Stimulated activated CD8-positive, alpha-beta memory T cell treated with anti-CD3 and anti-CD28 coated beads, Interleukin-12 subunit alpha, Interleukin-12 subunit beta, amount 100 ng/mL, for 24 hours (primary cell): ENCODE measurements around the gene SLC34A2.
"Not testable (repeated sequence)": the region's sequence is repeated elsewhere in the genome, so short reads cannot be mapped to it uniquely, and the experiment has no call there.

Source experiments
- DNase-seq: peaks from one replicate; pipeline ENCODE4 v3.0.0-alpha.2; 2020; ENCODE audit errors: extremely low read depth

Gene SLC34A2

DNA sequence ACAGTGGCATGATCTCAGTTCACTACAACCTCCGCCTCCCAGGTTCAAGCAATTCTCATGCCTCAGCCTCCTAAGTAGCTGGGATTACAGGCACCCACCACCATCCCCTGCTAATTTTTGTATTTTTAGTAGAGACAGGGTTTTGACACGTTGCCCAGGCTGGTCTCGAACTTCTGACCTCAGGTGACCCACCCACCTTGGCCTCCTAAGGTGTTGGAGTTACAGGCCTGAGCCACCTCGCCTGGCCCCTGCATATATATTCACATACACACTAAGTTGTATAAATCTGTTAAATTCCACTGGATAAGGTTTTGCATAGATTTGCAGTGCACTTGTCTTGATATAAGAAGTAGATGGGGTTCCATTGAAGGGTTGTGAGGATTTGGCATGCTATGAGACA, 5.8 kb downstream of the SLC34A2 start:
- DNase-seq, result not testable (repeated sequence)

DNA sequence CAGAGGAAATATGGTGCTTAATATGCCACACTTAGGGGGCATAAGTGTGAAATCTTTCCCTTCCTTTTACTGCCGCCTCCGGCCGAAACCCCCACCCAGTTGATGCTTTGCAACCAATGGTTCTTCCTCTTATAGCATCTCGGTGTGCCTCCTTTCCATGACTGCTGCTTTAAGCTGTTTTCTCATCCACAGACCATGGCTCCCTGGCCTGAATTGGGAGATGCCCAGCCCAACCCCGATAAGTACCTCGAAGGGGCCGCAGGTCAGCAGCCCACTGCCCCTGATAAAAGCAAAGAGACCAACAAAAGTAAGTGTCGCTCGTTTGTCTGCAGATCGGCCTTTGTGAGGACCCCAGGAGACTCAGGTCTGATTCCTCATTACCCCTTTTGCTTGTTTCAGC, 6.7 kb downstream of the SLC34A2 start:
- no peak for DNase-seq

DNA sequence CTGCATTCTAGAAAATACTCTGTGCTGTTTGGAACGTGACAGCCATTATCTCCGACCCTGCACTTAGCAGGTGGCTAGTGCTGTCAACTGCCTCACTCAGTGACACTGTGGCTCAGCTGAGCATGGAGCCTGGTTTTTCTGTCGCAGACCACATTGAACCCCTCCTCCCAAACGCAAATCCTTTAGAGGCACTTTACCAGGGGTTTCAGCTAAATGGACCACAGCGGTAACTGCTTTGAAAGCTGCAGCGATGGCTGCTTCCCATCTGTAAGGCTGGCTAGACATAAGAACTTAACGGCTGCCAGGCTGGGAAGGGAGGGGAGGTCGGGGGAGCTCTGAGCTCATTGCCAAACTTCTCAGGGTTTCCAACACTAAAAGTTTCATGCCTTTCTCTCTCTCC, 8.1 kb downstream of the SLC34A2 start:
- no peak for DNase-seq

DNA sequence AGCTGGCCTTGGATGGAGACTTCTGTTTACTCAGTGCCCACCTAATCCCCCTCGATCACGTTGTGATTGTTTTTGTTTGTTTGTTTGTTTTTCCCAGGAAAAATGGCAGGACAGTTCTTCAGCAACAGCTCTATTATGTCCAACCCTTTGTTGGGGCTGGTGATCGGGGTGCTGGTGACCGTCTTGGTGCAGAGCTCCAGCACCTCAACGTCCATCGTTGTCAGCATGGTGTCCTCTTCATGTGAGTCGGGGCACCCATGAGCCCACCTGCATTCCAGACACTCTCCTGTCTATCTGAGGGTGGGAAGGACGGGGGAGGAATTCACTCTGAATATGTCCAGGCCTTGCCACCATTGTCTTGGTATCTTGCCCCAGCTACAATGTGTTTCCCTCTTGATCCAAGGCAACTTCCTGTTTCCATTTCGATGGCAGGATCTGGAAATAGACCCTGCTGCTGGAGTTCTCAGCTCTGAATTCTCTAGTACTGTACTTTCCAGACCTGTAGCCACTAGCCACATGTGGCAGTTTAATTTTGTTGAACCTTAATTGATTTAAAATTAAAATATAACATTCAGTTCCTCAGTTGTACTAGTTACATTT, 10.5 kb downstream of the SLC34A2 start:
- DNase-seq, result no peak

DNA sequence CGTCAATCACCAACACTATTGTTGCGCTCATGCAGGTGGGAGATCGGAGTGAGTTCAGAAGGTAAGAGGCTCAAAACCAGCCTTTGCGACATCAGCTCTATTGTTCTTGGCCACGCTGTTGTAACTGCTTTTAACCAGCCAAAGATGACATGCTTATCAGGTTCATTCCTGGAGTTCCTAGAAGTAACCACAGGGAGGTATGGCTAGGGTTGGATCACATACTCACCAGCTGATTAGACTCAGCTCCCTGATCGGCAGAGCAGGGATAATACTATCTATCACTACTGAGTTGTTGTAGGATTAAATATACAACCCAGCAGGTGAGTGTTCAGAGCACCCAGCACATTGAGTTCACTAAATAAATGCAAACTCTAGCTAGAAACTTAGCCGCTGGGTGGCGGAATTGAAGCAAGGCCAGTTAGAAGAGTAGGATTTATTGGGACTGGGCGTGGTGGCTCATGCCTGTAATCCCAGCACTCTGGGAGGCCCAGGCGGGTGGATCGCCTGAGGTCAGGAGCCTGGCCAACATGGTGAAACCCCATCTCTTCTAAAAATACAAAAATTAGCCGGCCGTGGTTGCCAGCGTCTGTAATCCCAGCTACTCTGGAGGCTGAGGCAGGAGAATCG, 12.4 kb downstream of the SLC34A2 start:
- no peak for DNase-seq

DNA sequence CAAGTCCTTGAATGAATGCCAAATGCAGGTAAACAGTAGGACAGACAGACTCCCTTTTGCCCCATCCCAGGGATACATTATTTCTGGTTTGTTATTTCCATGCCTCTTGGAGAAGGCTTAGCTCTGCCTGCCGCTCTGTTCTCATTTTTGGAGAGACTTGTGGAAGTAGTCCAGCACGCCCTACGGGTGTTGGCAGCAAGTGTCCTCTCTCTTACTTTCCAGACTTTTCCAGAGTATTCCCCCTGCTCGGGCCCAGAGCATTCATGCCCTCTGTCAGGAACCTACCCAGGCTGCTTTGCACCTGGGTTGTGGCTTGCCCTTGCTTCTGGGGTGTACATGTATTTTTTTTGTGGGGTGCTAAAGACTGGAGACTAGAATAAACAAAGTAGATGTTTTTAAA, 15.3 kb downstream of the SLC34A2 start:
- DNase-seq, result no peak

DNA sequence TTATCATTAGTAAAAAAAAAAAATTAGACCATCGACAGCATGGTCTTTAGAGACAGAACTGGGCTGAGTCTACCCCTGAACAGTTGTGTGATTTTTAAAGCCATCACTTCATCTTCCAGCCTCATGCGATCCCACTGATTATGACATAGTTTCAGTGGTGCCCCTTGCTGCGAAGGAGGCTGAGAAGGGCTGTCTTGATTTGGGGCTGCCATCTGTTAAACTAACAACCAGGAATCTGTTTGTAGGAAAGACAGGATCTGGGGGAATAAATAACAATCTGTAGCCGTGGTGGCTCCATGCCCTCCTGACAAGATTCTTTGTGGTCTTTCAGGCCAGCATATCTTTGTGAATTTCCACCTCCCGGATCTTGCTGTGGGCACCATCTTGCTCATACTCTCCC, 17.1 kb downstream of the SLC34A2 start:
- DNase-seq, result no peak

DNA sequence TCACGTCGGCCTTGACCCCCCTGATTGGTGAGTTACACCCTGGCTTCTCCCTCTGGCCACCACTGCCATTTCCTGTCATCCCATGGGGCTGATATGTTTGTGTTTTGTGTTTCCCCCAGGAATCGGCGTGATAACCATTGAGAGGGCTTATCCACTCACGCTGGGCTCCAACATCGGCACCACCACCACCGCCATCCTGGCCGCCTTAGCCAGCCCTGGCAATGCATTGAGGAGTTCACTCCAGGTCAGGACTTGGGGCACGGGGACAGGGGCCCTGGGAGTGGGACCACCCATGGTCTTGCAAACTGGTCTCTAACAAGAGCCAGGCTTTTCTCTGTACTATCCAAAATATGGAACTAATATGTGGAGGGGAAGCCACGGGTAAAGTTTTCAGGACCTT, 18.7 kb downstream of the SLC34A2 start:
- no peak for DNase-seq

DNA sequence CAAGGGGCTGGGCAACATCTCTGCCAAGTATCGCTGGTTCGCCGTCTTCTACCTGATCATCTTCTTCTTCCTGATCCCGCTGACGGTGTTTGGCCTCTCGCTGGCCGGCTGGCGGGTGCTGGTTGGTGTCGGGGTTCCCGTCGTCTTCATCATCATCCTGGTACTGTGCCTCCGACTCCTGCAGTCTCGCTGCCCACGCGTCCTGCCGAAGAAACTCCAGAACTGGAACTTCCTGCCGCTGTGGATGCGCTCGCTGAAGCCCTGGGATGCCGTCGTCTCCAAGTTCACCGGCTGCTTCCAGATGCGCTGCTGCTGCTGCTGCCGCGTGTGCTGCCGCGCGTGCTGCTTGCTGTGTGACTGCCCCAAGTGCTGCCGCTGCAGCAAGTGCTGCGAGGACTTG, 20.6 kb downstream of the SLC34A2 start:
- DNase-seq, result no peak

DNA sequence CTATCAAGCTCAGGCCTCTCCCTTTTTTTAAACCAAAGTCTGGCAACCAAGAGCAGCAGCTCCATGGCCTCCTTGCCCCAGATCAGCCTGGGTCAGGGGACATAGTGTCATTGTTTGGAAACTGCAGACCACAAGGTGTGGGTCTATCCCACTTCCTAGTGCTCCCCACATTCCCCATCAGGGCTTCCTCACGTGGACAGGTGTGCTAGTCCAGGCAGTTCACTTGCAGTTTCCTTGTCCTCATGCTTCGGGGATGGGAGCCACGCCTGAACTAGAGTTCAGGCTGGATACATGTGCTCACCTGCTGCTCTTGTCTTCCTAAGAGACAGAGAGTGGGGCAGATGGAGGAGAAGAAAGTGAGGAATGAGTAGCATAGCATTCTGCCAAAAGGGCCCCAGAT, 21.5 kb downstream of the SLC34A2 start:
- no peak for DNase-seq

DNA sequence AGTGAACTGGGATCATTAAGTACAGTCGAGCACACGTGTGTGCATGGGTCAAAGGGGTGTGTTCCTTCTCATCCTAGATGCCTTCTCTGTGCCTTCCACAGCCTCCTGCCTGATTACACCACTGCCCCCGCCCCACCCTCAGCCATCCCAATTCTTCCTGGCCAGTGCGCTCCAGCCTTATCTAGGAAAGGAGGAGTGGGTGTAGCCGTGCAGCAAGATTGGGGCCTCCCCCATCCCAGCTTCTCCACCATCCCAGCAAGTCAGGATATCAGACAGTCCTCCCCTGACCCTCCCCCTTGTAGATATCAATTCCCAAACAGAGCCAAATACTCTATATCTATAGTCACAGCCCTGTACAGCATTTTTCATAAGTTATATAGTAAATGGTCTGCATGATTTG, 22.3 kb downstream of the SLC34A2 start:
- no peak for DNase-seq

DNA sequence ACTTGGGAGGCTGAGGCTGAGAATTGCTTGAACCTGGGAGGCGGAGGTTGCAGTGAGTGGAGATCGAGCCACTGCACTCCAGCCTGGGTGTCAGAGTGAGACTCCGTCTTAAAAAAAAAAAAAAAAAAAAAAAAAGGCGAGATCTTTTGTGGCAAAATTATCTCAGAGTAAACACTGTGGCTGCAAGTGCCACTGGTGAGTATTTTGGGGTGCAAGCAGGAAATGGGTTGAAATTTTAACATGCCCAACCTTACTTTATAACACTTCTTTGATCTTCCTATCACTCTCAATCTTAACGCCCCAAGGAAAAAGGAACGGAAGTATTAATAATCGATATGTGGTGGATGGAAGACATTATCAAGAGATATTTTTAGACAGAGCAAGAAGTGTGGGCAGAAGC, 32.1 kb downstream of the SLC34A2 start:
- no peak for DNase-seq

DNA sequence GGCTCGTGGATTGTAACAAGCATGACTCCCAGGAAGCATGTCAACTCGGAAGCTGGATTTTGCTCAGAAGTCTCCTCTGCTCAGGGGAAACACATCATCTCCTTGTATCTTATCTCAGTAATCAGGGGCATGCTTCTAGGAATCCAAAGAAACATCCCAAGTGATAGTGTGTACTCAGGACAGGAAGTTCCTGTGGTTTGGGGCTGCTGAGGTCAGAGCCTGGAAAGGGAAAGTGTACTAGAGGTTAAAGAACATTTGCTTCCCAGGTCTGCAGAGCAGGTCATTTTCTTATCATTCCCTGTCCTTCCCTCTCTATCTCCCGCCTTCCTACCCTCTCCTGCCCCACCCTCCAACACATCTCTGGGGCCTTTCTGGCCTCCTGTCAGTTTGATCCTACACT, 38.8 kb downstream of the SLC34A2 start:
- no peak for DNase-seq

DNA sequence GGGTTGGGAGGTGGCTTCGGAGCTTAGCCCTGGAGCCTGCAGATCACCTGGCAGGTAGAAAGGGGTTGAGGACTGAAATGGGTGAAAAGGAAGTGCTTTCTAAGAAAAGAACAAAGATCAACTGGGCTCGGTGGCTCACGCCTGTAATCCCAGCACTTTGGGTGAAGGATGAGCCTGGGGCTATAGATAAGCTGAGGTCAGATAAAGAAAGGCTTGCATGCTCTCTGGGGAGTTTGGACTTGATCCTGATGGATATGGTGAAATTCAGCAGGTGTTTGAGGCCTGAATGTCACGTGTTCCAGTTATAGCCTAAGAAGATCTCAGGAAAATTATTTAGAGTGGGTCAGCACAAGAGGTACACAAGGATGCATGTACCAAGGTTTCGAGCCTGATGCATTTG, 40.8 kb downstream of the SLC34A2 start:
- no peak for DNase-seq

DNA sequence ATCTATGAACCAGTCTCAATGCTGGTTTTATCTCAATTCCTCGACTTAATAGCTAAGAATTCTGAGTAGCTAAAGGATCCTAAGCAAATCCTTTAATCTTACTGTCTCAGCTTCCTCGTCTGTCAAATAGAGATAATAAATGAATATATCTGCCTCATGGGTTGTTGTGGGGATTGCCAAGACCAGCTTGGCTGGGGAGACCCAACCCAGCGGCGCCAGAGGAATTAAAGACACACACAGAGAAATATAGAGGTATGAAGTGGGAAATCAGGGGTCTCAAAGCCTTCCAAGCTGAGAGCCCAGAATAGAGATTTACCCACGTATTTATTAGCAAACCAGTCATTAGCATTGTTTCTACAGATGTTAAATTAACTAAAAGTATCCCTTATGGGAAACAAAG, 41.9 kb downstream of the SLC34A2 start:
- no peak for DNase-seq

DNA sequence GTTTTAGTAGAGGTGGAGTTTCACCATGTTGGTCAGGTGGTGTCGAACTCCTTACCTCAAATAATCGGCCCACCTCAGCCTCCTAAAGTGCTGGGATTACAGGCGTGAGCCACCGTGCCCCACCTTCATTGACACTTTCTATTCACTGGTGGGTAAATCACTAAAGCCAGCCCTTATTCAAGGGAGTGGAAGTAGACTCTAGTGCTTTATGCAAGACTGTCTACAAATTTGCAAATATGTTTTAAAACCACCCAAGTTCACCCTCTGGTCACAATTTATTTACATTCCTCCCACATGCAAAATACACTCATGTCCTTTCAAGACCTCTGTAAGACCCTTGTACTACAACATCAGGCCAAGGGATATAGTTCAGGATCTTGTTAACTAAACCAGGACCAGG, 45.0 kb downstream of the SLC34A2 start:
- no peak for DNase-seq

DNA sequence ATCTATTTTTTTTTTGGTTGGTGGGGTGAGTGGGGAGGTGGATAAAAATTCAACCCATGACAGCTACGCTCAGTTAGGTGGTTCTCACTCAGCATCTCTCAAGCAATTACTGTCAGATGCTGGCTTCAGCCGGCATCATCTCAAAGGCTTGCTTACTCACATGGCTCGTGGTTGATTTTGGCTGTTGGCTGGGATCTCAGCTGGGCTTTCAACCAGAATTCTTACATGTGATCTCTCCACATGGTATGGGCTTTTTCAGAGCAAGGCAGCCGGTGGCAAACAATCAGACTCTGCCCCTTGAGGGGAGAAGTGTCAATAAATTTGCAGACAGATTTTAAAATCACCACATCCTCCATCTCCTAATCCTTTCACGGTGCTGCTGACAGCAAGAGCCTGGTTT, 47.2 kb downstream of the SLC34A2 start:
- DNase-seq, result no peak

DNA sequence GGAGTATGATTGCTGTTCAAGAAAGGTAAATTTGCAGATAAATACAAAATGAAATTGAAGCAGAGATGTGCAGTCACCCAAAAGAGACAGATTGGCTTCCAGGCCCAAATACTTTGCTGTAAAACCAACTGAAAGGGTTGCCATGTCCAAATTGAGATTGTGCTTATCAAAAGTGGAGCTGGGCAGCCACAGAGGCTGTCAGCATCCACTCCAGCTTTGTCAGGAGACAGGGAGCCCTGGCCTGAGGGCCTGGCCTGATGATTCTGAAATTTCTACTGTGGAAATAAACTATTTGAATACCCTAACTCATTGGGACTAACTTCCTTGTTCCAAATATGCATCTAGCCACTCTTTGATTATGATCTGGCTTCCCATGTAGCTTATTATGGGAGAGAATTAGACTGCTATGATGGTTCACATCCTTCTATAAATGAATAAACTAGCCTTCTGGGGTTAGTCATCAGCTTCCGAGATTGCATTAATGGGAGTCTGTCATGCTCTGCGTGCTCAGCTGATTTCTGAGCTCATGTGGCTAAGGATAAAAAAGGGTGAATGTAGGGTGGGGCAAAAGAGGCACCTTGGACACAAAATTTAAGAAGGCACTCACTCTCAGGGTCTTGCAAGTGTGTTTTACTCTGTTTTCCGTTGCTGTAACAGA, 48.2 kb downstream of the SLC34A2 start:
- DNase-seq, result no peak

DNA sequence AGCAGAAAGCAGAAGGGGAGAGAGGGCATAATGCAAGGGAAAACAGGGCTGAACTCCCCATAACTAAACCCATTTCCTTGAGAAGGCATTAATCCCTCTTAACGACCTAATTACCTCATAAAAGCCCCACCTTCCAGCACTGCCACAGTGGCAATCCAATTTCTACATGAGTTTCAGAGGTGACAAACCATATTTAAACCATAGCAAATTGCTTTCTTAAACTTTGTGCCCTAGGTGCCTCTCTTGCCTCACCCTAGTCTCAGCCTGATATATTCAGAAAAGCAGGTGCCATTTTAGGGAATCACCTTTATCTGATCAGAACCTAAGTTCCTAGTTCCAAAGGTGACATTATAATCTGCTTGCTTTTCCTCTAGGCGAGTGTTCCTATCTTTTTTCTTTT, 48.9 kb downstream of the SLC34A2 start:
- no peak for DNase-seq

DNA sequence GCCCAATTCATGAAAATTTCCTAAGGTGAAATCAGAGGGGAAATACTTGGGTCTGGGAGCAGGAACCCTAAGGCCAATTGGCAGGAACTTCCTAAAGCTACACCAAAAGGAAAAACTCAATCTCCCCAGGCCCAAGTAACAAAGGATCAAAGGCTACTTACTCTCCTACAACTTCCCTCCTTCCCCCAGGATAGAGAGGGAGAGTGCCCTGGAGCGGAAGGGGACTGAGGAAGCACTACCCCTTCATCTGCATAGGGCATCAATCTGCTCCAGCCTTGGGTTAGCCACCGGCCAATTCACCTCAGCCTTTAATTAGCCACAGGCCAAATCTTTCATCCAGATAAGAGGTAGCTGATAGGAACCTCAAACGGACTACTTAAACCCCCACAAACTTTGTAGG, 55.0 kb downstream of the SLC34A2 start:
- DNase-seq, result no peak

DNA sequence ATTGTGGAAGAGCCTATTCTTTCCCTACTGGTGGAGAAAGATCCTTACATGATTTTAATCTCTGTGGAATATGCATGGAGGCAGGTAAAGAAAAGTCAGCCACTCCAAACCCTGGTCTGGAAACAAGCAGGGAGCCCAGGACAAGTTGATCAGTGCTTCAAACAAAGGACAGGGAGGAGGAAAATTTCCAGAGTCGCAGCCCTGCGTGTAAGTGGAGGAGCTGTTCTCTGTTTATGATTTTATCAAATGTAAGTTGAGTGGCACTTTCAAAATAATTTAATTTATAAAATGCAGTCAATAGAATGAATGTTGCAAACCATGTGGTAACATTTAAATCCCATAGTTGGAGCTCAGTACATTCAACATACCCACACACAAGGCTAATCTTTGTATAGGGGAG, 57.0 kb downstream of the SLC34A2 start:
- no peak for DNase-seq

DNA sequence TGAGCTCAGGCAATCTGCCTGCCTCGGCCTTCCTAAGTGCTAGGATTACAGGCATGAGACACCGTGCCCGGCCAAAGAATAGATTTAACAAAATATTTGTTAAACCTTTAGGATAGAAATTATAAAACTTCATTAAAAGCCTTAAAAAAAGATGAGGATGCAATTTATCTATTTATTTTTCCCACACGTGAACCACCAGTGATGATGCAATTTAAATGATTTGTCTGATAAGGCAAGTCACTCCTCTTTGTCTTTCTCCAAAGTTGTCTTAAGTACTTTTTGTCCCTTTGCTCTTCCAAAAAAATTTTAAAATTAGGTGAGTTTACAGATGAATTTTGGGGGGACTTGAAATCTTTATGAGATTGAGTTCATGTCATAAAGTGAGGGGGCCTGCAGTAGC, 58.2 kb downstream of the SLC34A2 start:
- DNase-seq, result no peak

DNA sequence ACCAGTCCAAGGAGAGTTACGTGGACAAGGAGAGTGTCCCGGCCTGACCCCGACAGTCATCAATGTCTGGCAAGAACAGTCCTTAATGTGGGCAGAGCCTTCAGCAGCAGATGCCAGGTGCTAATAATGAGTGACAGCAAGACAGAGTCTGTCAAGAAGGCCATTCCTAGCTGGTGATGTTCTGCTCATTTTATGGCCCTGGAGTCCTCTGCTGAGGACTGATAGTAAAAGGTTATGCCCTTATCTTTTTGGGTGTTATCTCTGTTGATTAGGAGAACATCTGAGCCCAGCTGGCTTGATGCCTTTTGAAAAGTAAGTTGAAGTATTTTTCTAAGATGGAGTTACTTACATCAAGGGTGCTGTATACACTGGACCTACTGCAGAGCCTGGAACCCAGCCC, 67.3 kb downstream of the SLC34A2 start:
- no peak for DNase-seq

DNA sequence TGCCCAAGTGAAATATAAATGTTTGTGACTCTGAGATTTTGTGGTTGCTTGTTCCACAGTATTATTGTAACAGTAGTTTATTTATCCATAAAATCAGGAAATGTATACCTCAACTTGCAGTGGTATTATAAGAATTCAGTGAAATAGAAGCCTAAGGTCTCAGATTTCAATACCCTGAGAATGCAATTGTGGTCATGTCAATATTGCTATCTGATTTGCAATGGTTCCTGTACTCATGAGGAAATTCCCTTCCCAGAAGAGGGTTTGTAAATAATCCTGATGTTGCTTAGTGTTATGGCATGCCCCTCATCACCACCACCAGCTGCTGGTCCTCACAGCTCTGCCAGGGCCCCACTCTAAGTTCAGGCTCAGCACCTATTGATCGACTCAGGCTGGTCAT, 67.8 kb downstream of the SLC34A2 start:
- DNase-seq, result no peak
